Right atrium auricular region (tissue), 2 donors: ENCODE measurements around the gene MORN1. TPM values are rescaled to one million over a fixed set of nuclear protein-coding genes. Genes with fewer than 3 reads are reported as not detected.
A peak's percentile ranks its signal among the peaks of the same experiment; 100 is the strongest.

Source experiments
- DNase-seq: peaks from one replicate; pipeline ENCODE4 v3.0.0-alpha.2; 2019; ENCODE audit warnings: low spot score
- H3K27ac ChIP-seq, 2 donors: fragments of 200-600 bp; sonication (generic); 1 replicate in 1 of 2; 2 replicates in 1 of 2; pipeline ENCODE4 v1.5.1; 2016 to 2019
- H3K27me3 ChIP-seq, 2 donors: fragments of 200-600 bp; sonication (generic); one replicate each; pipeline versions ENCODE4 v1.5.1 to v1.6.0; 2017 to 2019
- H3K36me3 ChIP-seq: fragments of 200-600 bp; sonication (generic); one replicate; pipeline ENCODE4 v1.5.1; 2016
- H3K4me1 ChIP-seq, 2 donors: fragments of 200-600 bp; sonication (generic); one replicate each; pipeline versions ENCODE4 v1.5.1 to v1.6.0; 2017 to 2019
- H3K4me3 ChIP-seq, 2 donors: fragments of 200-600 bp; sonication (generic); 1 replicate in 1 of 2; 2 replicates in 1 of 2; pipeline ENCODE4 v1.5.1; 2017 to 2019; ENCODE audit warnings: mild to moderate bottlenecking in 1 of 2, moderate library complexity in 1 of 2
- H3K9me3 ChIP-seq, 2 donors: fragments of 200-600 bp; sonication (generic); one replicate each; pipeline ENCODE4 v1.5.1; 2019
- CTCF ChIP-seq, 2 donors: fragments of 200-600 bp; sonication (generic); IDR thresholded peaks; one replicate each; pipeline ENCODE4 v1.5.1; 2019; ENCODE audit warnings: antibody characterized with exemption in 2 of 2
- total RNA-seq, 2 donors: library from RNA; depleted of rRNA; stranded (reverse); fragments of >200 nt; gene quantifications; one replicate each; pipeline ENCODE4 v1.1.0, GENCODE V29; 2016

Gene MORN1
- total RNA-seq, 2 donors from 2014 or later = 2.2 to 3.8 TPM

DNA sequence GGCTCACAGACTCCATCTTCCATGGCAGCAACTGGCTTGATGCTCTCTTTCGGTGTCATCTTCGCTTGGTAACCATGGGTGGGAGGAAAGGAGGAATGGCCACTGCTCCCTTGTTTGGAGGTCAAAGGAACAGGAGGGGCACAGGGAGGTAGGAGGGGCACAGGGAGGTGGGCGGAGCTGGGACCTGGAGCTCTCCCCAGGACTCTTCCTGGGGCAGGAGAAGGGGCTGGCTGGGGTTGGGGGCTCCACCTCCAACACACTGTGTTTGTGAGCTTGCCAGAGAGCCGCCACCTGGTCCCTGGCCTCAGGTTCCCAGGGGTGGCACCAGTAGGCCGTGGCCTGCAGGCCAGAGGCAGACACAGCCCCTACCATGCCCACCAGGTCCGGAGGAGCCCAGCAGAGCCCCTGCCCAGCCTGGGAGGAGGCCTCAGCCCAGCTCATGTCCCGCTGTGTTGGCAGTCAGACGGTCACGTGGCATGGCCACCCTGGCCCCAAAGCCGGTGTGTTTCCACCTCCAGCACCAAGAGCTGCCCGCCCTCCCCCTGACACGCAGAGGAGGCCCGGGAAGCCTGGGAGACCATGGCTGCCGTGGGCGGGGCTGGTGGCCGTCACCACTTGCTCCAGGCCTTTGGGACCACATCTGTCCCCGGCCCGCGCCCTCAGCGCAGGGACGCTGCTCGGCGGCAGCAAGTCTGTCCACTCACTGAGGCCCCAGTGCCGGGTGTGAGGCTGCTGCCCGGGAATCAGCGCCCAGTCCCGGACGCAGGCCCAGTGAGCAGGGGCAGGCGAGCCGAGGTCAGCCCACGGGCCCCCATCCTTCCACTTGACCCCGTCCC, 73.9 kb downstream of the MORN1 start:
- H3K4me1 ChIP-seq = peaks cover 0 to 94% of the 10 kb centered on the region in 2 donors

DNA sequence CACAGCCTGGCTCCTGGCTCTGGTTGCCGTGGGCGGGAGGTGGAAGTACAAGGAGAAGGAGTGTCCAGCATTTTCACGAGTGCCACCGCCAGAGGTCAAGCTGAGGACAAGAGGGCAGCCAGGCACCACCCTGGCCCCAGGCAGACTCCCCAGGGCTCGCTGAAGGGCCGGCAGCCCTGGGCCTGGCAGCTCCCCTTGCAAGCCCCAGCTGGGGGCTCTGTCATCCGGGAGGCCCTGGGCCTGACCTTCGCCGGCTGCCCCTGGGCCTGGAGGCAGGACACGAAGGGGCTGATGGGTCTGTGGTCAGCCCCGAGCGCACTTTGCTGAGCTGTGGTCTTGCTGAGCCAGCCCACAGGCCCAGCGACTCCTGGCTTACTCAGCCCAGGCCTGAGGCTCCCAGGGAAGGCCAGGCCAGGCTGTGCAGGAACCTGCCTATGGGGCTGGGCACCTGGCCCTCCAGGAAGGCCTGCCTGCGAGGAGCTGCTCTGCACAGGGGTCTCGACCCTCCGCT, 74.8 kb downstream of the MORN1 start:
- no peak for TF ChIP-seq CTCF (IDR thresholded peaks at IDR 0.05)
- H3K27ac ChIP-seq = peak overlapping the region; percentile 92 to 93
- no peaks in the 10 kb centered on the region for H3K9me3 ChIP-seq
- H3K36me3 ChIP-seq = no peaks in the 10 kb centered on the region
- no peak for DNase-seq
- no peaks in the 10 kb centered on the region for H3K27me3 ChIP-seq
- peaks cover 0 to 94% of the 10 kb centered on the region in 2 donors for H3K4me1 ChIP-seq
- H3K4me3 ChIP-seq = no peak overlapping the region

More for the DNA sequence above, 73.9 kb downstream of the MORN1 start:
- TF ChIP-seq CTCF (IDR thresholded peaks at IDR 0.05) = no peak
- Histone ChIP-seq H3K27ac (peak overlapping the region; percentile 46 to 93), H3K4me3 (no peak overlapping the region), H3K9me3 (no peaks in the 10 kb centered on the region), H3K36me3 (no peaks in the 10 kb centered on the region), H3K27me3 (no peaks in the 10 kb centered on the region)
- no peak for DNase-seq

GRCh38 chr1:2315674-2316450, 75.5 kb downstream of the MORN1 start:
- no peaks in the 10 kb centered on the region for H3K36me3 ChIP-seq
- TF ChIP-seq CTCF (IDR thresholded peaks at IDR 0.05) = no peak
- peaks cover 0 to 94% of the 10 kb centered on the region in 2 donors for H3K4me1 ChIP-seq
- H3K9me3 ChIP-seq = no peaks in the 10 kb centered on the region
- H3K4me3 ChIP-seq = peak overlapping the region in 1 of 2 donors; percentile 81
- no peak for DNase-seq
- H3K27me3 ChIP-seq = no peaks in the 10 kb centered on the region
- H3K27ac ChIP-seq = peak overlapping the region; percentile 92 to 93

DNA sequence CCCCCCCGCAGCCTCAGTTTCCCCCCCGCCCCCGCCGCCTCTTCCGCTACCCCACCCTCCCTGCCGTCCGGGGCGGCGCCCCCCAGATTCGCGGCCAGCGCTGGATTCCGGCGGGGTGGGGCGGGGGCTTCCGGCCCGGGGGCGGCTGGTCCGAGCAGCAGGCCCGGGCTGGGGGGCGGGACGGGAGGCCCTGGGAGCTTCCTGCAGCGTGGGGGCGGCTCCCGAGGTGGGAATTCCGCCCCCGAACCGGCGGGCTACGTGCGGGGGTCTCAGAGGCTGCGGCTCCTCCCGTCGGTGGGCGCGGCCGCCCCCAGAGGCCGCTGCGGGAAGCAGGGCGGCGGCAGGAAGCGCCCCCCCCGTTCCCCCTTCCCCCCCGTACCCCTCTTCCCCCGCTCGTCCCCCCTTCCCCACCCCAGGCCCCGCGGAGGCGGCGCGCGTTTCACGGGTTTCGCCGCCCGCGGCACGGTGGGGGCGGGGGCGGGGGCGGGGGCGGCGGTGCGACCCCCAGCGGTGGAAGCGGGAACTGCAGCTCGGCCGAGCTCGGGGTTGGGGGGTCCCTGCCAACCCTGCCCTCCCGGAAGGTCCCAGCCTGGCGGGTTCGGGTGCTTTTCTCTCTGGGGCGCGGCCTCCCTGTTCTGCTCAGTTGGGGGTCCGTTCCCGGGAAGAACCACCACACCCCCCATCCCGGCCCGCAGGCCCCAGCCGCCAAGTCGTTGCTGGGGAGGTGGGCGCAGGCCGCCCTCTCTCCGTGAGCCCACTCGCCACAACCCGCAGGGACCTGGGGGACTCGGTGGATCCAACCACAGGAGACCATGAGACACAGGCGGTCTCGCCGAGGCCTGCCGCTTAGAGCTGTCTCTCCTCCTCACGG, 76.3 kb downstream of the MORN1 start:
- no peak for DNase-seq

More for the DNA sequence above, 76.3 kb downstream of the MORN1 start:
- no peaks in the 10 kb centered on the region for H3K9me3 ChIP-seq
- H3K4me3 ChIP-seq = peak overlapping the region; percentile 61 to 81
- no peaks in the 10 kb centered on the region for H3K27me3 ChIP-seq
- H3K36me3 ChIP-seq = no peaks in the 10 kb centered on the region
- peaks cover 0 to 94% of the 10 kb centered on the region in 2 donors for H3K4me1 ChIP-seq
- peak overlapping the region; percentile 92 to 93 for H3K27ac ChIP-seq
- TF ChIP-seq CTCF (IDR thresholded peaks at IDR 0.05) = peak; percentile 100
